Heart right ventricle (tissue), 16 donors: ENCODE measurements around the gene LIMK2. TPM values are rescaled to one million over a fixed set of nuclear protein-coding genes. Genes with fewer than 3 reads are reported as not detected.
"Not testable (repeated sequence)": the region's sequence is repeated elsewhere in the genome, so short reads cannot be mapped to it uniquely, and the experiment has no call there.

Experiments
- ATAC-seq, 8 donors: fragments of 200-7000 bp; cut with Tn5 transposase; one replicate each; pipeline ENCODE4 v1.9.1; 2020; ENCODE audit warnings: mild to moderate bottlenecking in 8 of 8, moderate library complexity in 8 of 8, moderate number of reproducible peaks in 1 of 8
- DNase-seq, 2 donors: peaks; one replicate each; pipeline ENCODE4 v3.0.0-alpha.2; 2020
- H3K27ac ChIP-seq, 10 donors: fragments of 200-600 bp; sonication (generic) in 2 of 10; one replicate each; pipeline versions ENCODE4 v1.5.0 to v1.8.0; 2020 to 2022; ENCODE audit warnings: mild to moderate bottlenecking in 3 of 10
- H3K27me3 ChIP-seq, 7 donors: fragments of 200-600 bp; one replicate each; pipeline ENCODE4 v1.8.0; 2021 to 2022; ENCODE audit warnings: mild to moderate bottlenecking in 2 of 7
- H3K36me3 ChIP-seq, 9 donors: fragments of 200-600 bp; sonication (generic) in 1 of 9; one replicate each; pipeline versions ENCODE4 v1.5.0 to v1.8.0; 2020 to 2022; ENCODE audit warnings: mild to moderate bottlenecking in 2 of 9
- H3K4me1 ChIP-seq, 9 donors: fragments of 200-600 bp; sonication (generic) in 1 of 9; one replicate each; pipeline versions ENCODE4 v1.5.0 to v1.8.0; 2020 to 2022; ENCODE audit warnings: mild to moderate bottlenecking in 4 of 9
- H3K4me3 ChIP-seq, 10 donors: fragments of 200-600 bp; sonication (generic) in 2 of 10; one replicate each; pipeline versions ENCODE4 v1.5.0 to v1.8.0; 2020 to 2022; ENCODE audit warnings: mild to moderate bottlenecking in 7 of 10, moderate library complexity in 2 of 10
- H3K9me3 ChIP-seq, 11 donors: fragments of 200-600 bp in 10 of 11; sonication (generic) in 2 of 11; one replicate each; pipeline versions ENCODE4 v1.5.0 to v1.8.0; 2013 to 2022; ENCODE audit warnings: mild to moderate bottlenecking in 2 of 11, control low read depth in 1 of 11, moderate library complexity in 1 of 11
- WGBS, 2 donors: extraction: QIAGEN DNeasy Blood & Tissue Kit; methylation state at CpG; one replicate each; pipeline ENCODE4 v1.1.7; 2013; ENCODE audit warnings: inconsistent platforms in 1 of 2; 5-methylcytosine and 5-hydroxymethylcytosine counted together
- intact Hi-C, 10 donors: fragments of 100-400 bp; cut with DNase I; formaldehyde crosslinking; loops; one replicate each; pipeline versions ENCODE4 v1.11.1 to v1.14.2; 2022
- polyA plus RNA-seq, 2 donors: library from polyadenylated mRNA; stranded (reverse); fragments of 200-250 nt; gene quantifications; one replicate each; pipeline ENCODE4 v1.2.3, GENCODE V29; 2013
- total RNA-seq, 10 donors: library from RNA; stranded (reverse); fragmentation: NEBNext Ultra II Directional in 3 of 10; extraction: Animal tissue kit (Norgen Biotek cat#: 25700) in 3 of 10; gene quantifications; one replicate each; pipeline versions ENCODE4 v1.2.1 to v1.2.4, GENCODE V29; 2021 to 2023
- TF ChIP-seq, protein P1 (sequence below), 9 donors: fragments of 200-600 bp; sonication (generic) in 2 of 9; IDR thresholded peaks; one replicate each; pipeline versions ENCODE4 v1.5.0 to v1.8.0; 2021 to 2022; ENCODE audit warnings: antibody characterized with exemption in 9 of 9, mild to moderate bottlenecking in 5 of 9, moderate library complexity in 1 of 9
- donor health status: Arrhythmogenic right ventricular cardiomyopathy.
- donor health status: ischemic (EF 13 %, LVEDD 7.1; RV severe dilation, severe dysfunction).
- donor health status: healthy with polysubstance abuse.
- donor health status: DM: no; HTN: yes; CAD: no.
- donor health status: DM: no; HTN: no; CAD: no.
- donor health status: ischemic (EF 25% LVEDD 6.9; RV normal size, moderate dysfunction).
- donor health status: ischemic (EF 25% LVEDD 5.7; RV mildly dilated, moderate dysfunction).
- donor health status: healthy.
- donor health status: DM: yes; HTN: yes; CAD: no.
- donor health status: Ischemic cardiomyopathy.
- donor health status: ischemic (EF 35%, LVEDD 5.7; RV mildly dilated, moderate dysfunction).
- donor health status: nonischemic (EF 11% LVEDD 7.7; RV severe dilation, severe dysfunction).
- donor health status: DM: yes; HTN: yes; CAD: no.
- donor health status: PGD.
- donor health status: ischemic (EF 29% LVEDD 5.4; RV normal size, mild dysfunction).
- donor health status: nonischemic (EF 23%, LVEDD 6.1; RV moderate dilation, normal function).

LIMK2 gene
- total and polyA plus RNA-seq, 12 donors: 6.0 to 18.8 (median 9.7) TPM

- WGBS, 2 donors: 84 to 94% methylated on average over 3 of the region's 3 CpGs
- Histone ChIP-seq H3K27ac (no peak overlapping the region), H3K27me3 (no peaks in the 10 kb centered on the region), H3K36me3 (no peaks in the 10 kb centered on the region), H3K9me3 (no peaks in the 10 kb centered on the region), H3K4me3 (no peak overlapping the region), H3K4me1 (no peaks in the 10 kb centered on the region)
- no peak for DNase-seq
- TF ChIP-seq, protein P1, sequence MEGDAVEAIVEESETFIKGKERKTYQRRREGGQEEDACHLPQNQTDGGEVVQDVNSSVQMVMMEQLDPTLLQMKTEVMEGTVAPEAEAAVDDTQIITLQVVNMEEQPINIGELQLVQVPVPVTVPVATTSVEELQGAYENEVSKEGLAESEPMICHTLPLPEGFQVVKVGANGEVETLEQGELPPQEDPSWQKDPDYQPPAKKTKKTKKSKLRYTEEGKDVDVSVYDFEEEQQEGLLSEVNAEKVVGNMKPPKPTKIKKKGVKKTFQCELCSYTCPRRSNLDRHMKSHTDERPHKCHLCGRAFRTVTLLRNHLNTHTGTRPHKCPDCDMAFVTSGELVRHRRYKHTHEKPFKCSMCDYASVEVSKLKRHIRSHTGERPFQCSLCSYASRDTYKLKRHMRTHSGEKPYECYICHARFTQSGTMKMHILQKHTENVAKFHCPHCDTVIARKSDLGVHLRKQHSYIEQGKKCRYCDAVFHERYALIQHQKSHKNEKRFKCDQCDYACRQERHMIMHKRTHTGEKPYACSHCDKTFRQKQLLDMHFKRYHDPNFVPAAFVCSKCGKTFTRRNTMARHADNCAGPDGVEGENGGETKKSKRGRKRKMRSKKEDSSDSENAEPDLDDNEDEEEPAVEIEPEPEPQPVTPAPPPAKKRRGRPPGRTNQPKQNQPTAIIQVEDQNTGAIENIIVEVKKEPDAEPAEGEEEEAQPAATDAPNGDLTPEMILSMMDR (IDR thresholded peaks at IDR 0.05): no peak
- no peak for ATAC-seq
- intact Hi-C loops: no loop called here
Measured at GRCh38 chr22:31302537-31302936, 90.4 kb downstream of the LIMK2 start.

DNA sequence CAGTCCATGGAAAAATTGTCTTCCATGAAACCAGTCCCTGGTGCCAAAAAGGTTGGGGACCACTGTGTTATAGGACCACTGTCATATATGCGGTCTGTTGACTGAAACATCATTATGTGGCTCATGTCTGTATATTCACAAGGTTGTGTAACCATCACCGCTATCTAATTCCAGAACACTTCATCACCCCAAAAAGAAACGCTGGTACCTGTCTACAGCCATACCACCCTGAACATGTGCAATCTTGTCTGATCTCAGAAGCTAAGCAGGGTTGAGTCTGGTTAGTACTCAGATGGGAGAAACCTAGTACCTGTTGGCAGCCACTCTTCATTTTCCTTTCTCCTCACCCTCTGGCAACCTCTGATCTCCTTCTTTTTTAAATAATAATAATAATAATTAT is 93.1 kb downstream of the LIMK2 start:
- intact Hi-C loops: no loop called here
- TF ChIP-seq, protein P1 (IDR thresholded peaks at IDR 0.05): no peak
- no peaks in the 10 kb centered on the region for H3K27me3 ChIP-seq
- no peak overlapping the region for H3K4me3 ChIP-seq
- no peak for ATAC-seq
- 88 to 89% methylated on average over 3 of the region's 3 CpGs for WGBS, 2 donors
- H3K4me1 ChIP-seq: no peaks in the 10 kb centered on the region
- no peak for DNase-seq
- no peaks in the 10 kb centered on the region for H3K36me3 ChIP-seq
- H3K9me3 ChIP-seq: no peaks in the 10 kb centered on the region
- H3K27ac ChIP-seq: no peak overlapping the region

DNA sequence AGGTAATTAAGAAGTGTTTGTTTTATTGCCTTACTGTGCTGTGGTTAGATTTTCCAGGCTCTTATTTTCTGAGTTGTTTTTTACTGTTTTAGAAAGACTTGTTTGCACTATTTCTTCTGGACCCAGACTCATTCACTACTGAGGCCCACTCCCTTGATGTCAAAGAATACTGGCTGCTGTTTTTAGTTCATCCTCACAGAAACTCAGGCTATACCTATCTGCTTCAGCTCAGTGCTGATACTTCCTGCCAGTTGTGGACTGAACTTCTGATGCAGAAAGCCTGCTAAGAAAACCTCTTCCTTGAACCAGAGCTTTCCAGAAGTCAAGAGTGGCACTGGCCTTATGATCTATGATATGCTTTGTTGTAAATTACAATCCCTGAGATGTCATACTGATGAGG is 96.1 kb downstream of the LIMK2 start:
- no peak for DNase-seq
- ATAC-seq: no peak
- no peak overlapping the region for H3K4me3 ChIP-seq

GRCh38 chr22:31313366-31314147 is 101.5 kb downstream of the LIMK2 start:
- intact Hi-C loops: loop anchor here in 2 of 10 donors (1.0 to 2.0 kb wide), 2 partner anchors 21 kb away; partner anchors contain the start of gene PIK3IP1 (in 2 of the 2)
- WGBS, 2 donors: 29 to 39% methylated on average over 6 of the region's 6 CpGs
- H3K27ac ChIP-seq: peak overlapping the region in 8 of 10 donors; percentile 51 to 72 (median 57)
- TF ChIP-seq, protein P1 (IDR thresholded peaks at IDR 0.05): peak; percentile 83 to 91 (median 89)
- ATAC-seq: peak; percentile 91 to 97 (median 95)
- peak; percentile 59 to 85 for DNase-seq
- H3K4me3 ChIP-seq: no peak overlapping the region
- H3K27me3 ChIP-seq: no peaks in the 10 kb centered on the region
- peaks cover 0 to 13% (median 11%) of the 10 kb centered on the region in 9 donors for H3K4me1 ChIP-seq
- no peaks in the 10 kb centered on the region for H3K36me3 ChIP-seq
- peaks cover 0 to 10% (median 0%) of the 10 kb centered on the region in 11 donors for H3K9me3 ChIP-seq

More for the DNA sequence above, 96.1 kb downstream of the LIMK2 start:
- peaks cover 0 to 4% (median 3%) of the 10 kb centered on the region in 9 donors for H3K4me1 ChIP-seq
- no peaks in the 10 kb centered on the region for H3K27me3 ChIP-seq
- H3K9me3 ChIP-seq: no peaks in the 10 kb centered on the region
- intact Hi-C loops: no loop called here
- no peaks in the 10 kb centered on the region for H3K36me3 ChIP-seq
- H3K27ac ChIP-seq: no peak overlapping the region
- TF ChIP-seq, protein P1 (IDR thresholded peaks at IDR 0.05): no peak

- Histone ChIP-seq H3K4me1 (peaks cover 0 to 13% (median 11%) of the 10 kb centered on the region in 9 donors), H3K27ac (peak overlapping the region in 3 of 10 donors; percentile 57 to 66 (median 66)), H3K9me3 (peaks cover 0 to 10% (median 0%) of the 10 kb centered on the region in 11 donors)
- DNase-seq, ATAC-seq, H3K36me3 ChIP-seq, intact Hi-C loops, H3K4me3 ChIP-seq, H3K27me3 ChIP-seq: not testable (repeated sequence)
- 100% methylated on average over 1 of the region's 1 CpG for WGBS, 2 donors
Measured at GRCh38 chr22:31314220-31314619, 102.1 kb downstream of the LIMK2 start.
